HFF-Myc (cell line): ENCODE measurements around the gene FMNL2.
A peak's percentile ranks its signal among the peaks of the same experiment; 100 is the strongest.

Source experiments
- DNase-seq: peaks from one replicate; pipeline ENCODE4 v3.0.0-alpha.2; 2011; ENCODE audit warnings: low read depth; ENCODE audit errors: extremely low read depth
- H3K4me3 ChIP-seq: replicated peaks from 2 replicates; pipeline ENCODE4 v1.5.1; 2011; ENCODE audit warnings: low read depth, mild to moderate bottlenecking, control low read depth, low read length
- CTCF ChIP-seq: IDR thresholded peaks from 2 replicates; pipeline ENCODE4 v1.5.1; 2012; ENCODE audit warnings: mild to moderate bottlenecking, low read depth, low read length, control low read depth; ENCODE audit errors: missing control alignments

FMNL2 gene

GRCh38 chr2:152335016-152335725 lies at the start of gene FMNL2:
Gene FMNL2, plus strand, starts transcription at chr2:152335174.
- no peak for TF ChIP-seq CTCF
- peak within 1 kb of the TSS; percentile 78 for H3K4me3 ChIP-seq
- DNase-seq, result no peak

- no peak overlapping the region for H3K4me3 ChIP-seq
- no peak for DNase-seq
- TF ChIP-seq CTCF, result no peak
Observed at GRCh38 chr2:152292991-152293390, 42.0 kb upstream of the FMNL2 start.

- TF ChIP-seq CTCF, result no peak
- no peak overlapping the region for H3K4me3 ChIP-seq
- no peak for DNase-seq
Observed at GRCh38 chr2:152297715-152298114, 37.3 kb upstream of the FMNL2 start.

- no peak overlapping the region for H3K4me3 ChIP-seq
- TF ChIP-seq CTCF, result no peak
- DNase-seq, result no peak
Observed at GRCh38 chr2:152298754-152299153, 36.2 kb upstream of the FMNL2 start.

- H3K4me3 ChIP-seq, result no peak overlapping the region
- DNase-seq, result no peak
- no peak for TF ChIP-seq CTCF
Observed at GRCh38 chr2:152301131-152301530, 33.8 kb upstream of the FMNL2 start.

GRCh38 chr2:152303951-152304350 lies 31.0 kb upstream of the FMNL2 start:
- TF ChIP-seq CTCF, result no peak
- H3K4me3 ChIP-seq, result no peak overlapping the region
- DNase-seq, result no peak

- DNase-seq, result no peak
- no peak for TF ChIP-seq CTCF
- H3K4me3 ChIP-seq, result no peak overlapping the region
Observed at GRCh38 chr2:152304836-152305235, 30.1 kb upstream of the FMNL2 start.
